Measurements from ENCODE around the gene UBE2V1. TPM values are rescaled to one million over a fixed set of nuclear protein-coding genes. Genes with fewer than 3 reads are reported as not detected.

UBE2V1 gene
- total RNA-seq, 4 donors from 2014 or later = 45.6 to 124 (median 62.9) TPM

GRCh38 chr20:50043573-50044352, 69.2 kb downstream of the UBE2V1 start:
- no peaks in the 10 kb centered on the region for H3K36me3 ChIP-seq
- intact Hi-C loops (cut with DNase I; ENCODE audit: low total_unique reads) = no loop called here
- TF ChIP-seq POLR2A (IDR thresholded peaks at IDR 0.05) (no peak), CTCF (IDR thresholded peaks at IDR 0.05) (no peak)
- H3K4me1 ChIP-seq = no peaks in the 10 kb centered on the region
- DNase-seq = no peak
- no peak overlapping the region for H3K4me3 ChIP-seq
- H3K27ac ChIP-seq = no peak overlapping the region
- H3K9me3 ChIP-seq = no peaks in the 10 kb centered on the region
- no peaks in the 10 kb centered on the region for H3K27me3 ChIP-seq

- no peaks in the 10 kb centered on the region for H3K9me3 ChIP-seq
- no peaks in the 10 kb centered on the region for H3K36me3 ChIP-seq
- intact Hi-C loops (cut with DNase I; ENCODE audit: low total_unique reads) = no loop called here
- no peaks in the 10 kb centered on the region for H3K4me1 ChIP-seq
- TF ChIP-seq CTCF (IDR thresholded peaks at IDR 0.05) (no peak), POLR2A (IDR thresholded peaks at IDR 0.05) (no peak)
- no peaks in the 10 kb centered on the region for H3K27me3 ChIP-seq
- H3K4me3 ChIP-seq = no peak overlapping the region
- no peak overlapping the region for H3K27ac ChIP-seq
- no peak for DNase-seq
Measured at GRCh38 chr20:50042370-50043313, 70.3 kb downstream of the UBE2V1 start.

- H3K27me3 ChIP-seq = no peaks in the 10 kb centered on the region
- H3K9me3 ChIP-seq = no peaks in the 10 kb centered on the region
- no peak for DNase-seq
- no peaks in the 10 kb centered on the region for H3K4me1 ChIP-seq
- no peak overlapping the region for H3K27ac ChIP-seq
- no peak overlapping the region for H3K4me3 ChIP-seq
- no peaks in the 10 kb centered on the region for H3K36me3 ChIP-seq
- intact Hi-C loops (cut with DNase I; ENCODE audit: low total_unique reads) = no loop called here
- TF ChIP-seq CTCF (IDR thresholded peaks at IDR 0.05) (no peak), POLR2A (IDR thresholded peaks at IDR 0.05) (no peak)
Measured at GRCh38 chr20:50041246-50041873, 71.6 kb downstream of the UBE2V1 start.

- intact Hi-C loops (cut with DNase I; ENCODE audit: low total_unique reads) = no loop called here
- Histone ChIP-seq H3K27me3 (no peaks in the 10 kb centered on the region), H3K9me3 (no peaks in the 10 kb centered on the region), H3K4me3 (no peak overlapping the region), H3K36me3 (no peaks in the 10 kb centered on the region), H3K4me1 (no peaks in the 10 kb centered on the region), H3K27ac (no peak overlapping the region)
- no peak for TF ChIP-seq POLR2A (IDR thresholded peaks at IDR 0.05)
- TF ChIP-seq CTCF (IDR thresholded peaks at IDR 0.05) = no peak
- no peak for DNase-seq
Measured at GRCh38 chr20:50040432-50041245, 72.3 kb downstream of the UBE2V1 start.

Data from uterus (tissue), 4 donors.